ENCODE measurements around the gene RAI14. TPM values are rescaled to one million over a fixed set of nuclear protein-coding genes. Genes with fewer than 3 reads are reported as not detected.
"Not testable (repeated sequence)": the region's sequence is repeated elsewhere in the genome, so short reads cannot be mapped to it uniquely, and the experiment has no call there.

The RAI14 gene
- total RNA-seq, 4 donors from 2014 or later = 24.2 to 40.1 (median 28.0) TPM

GRCh38 chr5:34826347-34826746 lies 170.2 kb downstream of the RAI14 start:
- Histone ChIP-seq H3K27me3 (no peaks in the 10 kb centered on the region), H3K9me3 (no peaks in the 10 kb centered on the region), H3K27ac (no peak overlapping the region), H3K4me3 (no peak overlapping the region), H3K36me3 (peaks cover 62% of the 10 kb centered on the region), H3K4me1 (no peaks in the 10 kb centered on the region)
- TF ChIP-seq EP300 (IDR thresholded peaks at IDR 0.05) (no peak), POLR2A (IDR thresholded peaks at IDR 0.05) (no peak)
- no peak for DNase-seq (ENCODE audit: low spot score in 2 of 2)
- WGBS = 82% methylated on average over 6 of the region's 6 CpGs

DNA sequence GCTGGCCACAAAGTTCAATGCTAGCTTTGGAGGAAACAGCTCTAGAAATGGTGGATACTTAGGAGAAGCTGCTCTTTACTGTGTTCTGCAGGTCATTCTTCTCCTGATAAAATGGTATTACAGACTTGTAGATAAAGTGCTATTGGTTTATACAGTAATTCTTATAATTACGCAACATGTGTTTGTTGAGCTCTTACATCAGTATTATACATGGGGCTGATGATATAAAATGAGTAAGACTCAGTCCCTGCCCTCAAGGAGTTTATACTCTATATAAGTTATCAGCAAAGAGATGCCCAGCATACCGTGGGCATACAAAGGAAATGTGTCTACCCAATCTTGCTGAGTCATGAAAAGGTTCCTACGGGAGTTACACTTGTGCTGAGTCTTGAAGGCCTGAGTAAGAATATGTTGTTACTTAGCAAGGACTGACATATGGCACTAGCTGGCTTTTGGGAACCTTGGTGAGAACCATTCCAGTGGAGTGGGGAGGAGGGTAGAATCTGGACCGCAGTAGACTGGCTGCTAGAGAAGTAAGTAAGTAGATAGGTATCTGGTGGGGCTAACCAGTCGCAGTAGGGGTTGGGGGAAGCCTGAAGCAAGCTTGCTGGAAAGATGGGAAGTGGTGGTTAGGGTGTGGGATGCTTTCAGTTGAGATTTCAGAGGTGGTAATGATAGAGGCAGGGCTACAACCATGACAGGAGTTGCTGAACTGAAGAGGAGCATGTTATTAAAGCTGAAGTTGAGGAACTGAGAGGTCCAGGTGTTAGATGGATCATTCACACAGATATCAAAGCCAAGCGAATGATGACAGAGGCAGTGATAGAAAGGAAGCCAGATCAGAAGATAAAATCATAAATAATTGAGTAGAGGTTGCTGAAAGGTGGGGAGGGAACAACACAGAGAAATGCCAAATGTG lies 171.7 kb downstream of the RAI14 start:
- Histone ChIP-seq H3K4me3 (no peak overlapping the region), H3K27me3 (no peaks in the 10 kb centered on the region), H3K27ac (no peak overlapping the region), H3K4me1 (no peaks in the 10 kb centered on the region), H3K9me3 (no peaks in the 10 kb centered on the region), H3K36me3 (peaks cover 59% of the 10 kb centered on the region)
- TF ChIP-seq POLR2AphosphoS5 (IDR thresholded peaks at IDR 0.05) (no peak), EP300 (IDR thresholded peaks at IDR 0.05) (no peak), POLR2A (IDR thresholded peaks at IDR 0.05) (no peak), CTCF (IDR thresholded peaks at IDR 0.05) (no peak)
- no peak for DNase-seq (ENCODE audit: low spot score in 2 of 2)
- 91% methylated on average over 6 of the region's 6 CpGs for WGBS

- H3K36me3 ChIP-seq = peaks cover 42% of the 10 kb centered on the region
- DNase-seq (ENCODE audit: low spot score in 2 of 2); H3K27me3 ChIP-seq; H3K27ac ChIP-seq; H3K4me3 ChIP-seq; H3K9me3 ChIP-seq; H3K4me1 ChIP-seq: not testable (repeated sequence)
- 61% methylated on average over 6 of the region's 7 CpGs for WGBS
These were observed 174.7 kb downstream of the RAI14 start for GRCh38 chr5:34830827-34831226.

GRCh38 chr5:34831303-34831702 lies 175.2 kb downstream of the RAI14 start:
- no peak overlapping the region for H3K27ac ChIP-seq

GRCh38 chr5:34832568-34832967 lies 176.4 kb downstream of the RAI14 start:
- TF ChIP-seq CTCF (IDR thresholded peaks at IDR 0.05) = no peak
- no peak for TF ChIP-seq POLR2AphosphoS5 (IDR thresholded peaks at IDR 0.05)
- no peak for TF ChIP-seq EP300 (IDR thresholded peaks at IDR 0.05)
- no peak for TF ChIP-seq POLR2A (IDR thresholded peaks at IDR 0.05)

More at GRCh38 chr5:34831303-34831702, 175.2 kb downstream of the RAI14 start:
- peaks cover 39% of the 10 kb centered on the region for H3K36me3 ChIP-seq
- no peaks in the 10 kb centered on the region for H3K9me3 ChIP-seq
- H3K4me1 ChIP-seq = no peaks in the 10 kb centered on the region
- no peak overlapping the region for H3K4me3 ChIP-seq
- no peak for DNase-seq (ENCODE audit: low spot score in 2 of 2)
- H3K27me3 ChIP-seq = no peaks in the 10 kb centered on the region
- TF ChIP-seq EP300 (IDR thresholded peaks at IDR 0.05) (no peak), POLR2A (IDR thresholded peaks at IDR 0.05) (no peak), POLR2AphosphoS5 (IDR thresholded peaks at IDR 0.05) (no peak), CTCF (IDR thresholded peaks at IDR 0.05) (no peak)

DNA sequence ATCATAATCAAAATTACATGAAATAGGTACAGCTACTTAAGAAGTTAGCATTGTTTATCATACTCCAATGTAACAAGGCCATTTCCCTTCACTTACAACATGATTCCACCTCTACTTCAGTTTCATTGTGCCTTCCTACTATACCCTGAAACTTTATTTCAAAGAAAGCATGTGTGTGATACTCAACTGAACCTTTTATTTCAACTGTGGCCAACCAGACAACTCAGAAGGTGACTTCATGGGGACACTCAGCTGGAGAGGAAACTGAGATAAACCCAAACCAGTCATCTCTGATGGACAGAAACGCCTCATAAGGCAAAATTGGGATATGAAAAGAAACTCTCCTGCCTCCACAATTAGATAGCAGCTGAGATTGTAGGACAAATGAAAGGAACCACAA lies 177.0 kb downstream of the RAI14 start:
- no peak overlapping the region for H3K27ac ChIP-seq
- H3K9me3 ChIP-seq = no peaks in the 10 kb centered on the region
- H3K4me3 ChIP-seq = no peak overlapping the region
- no peaks in the 10 kb centered on the region for H3K27me3 ChIP-seq
- DNase-seq (ENCODE audit: low spot score in 2 of 2) = no peak
- no peak for TF ChIP-seq POLR2A (IDR thresholded peaks at IDR 0.05)
- no peak for TF ChIP-seq CTCF (IDR thresholded peaks at IDR 0.05)
- TF ChIP-seq POLR2AphosphoS5 (IDR thresholded peaks at IDR 0.05) = no peak
- TF ChIP-seq EP300 (IDR thresholded peaks at IDR 0.05) = no peak
- H3K36me3 ChIP-seq = peaks cover 21% of the 10 kb centered on the region
- 92% methylated on average over 1 of the region's 1 CpG for WGBS
- no peaks in the 10 kb centered on the region for H3K4me1 ChIP-seq

More at GRCh38 chr5:34832568-34832967, 176.4 kb downstream of the RAI14 start:
- WGBS = 87% methylated on average over 5 of the region's 5 CpGs
- no peaks in the 10 kb centered on the region for H3K27me3 ChIP-seq
- no peaks in the 10 kb centered on the region for H3K9me3 ChIP-seq
- no peak overlapping the region for H3K4me3 ChIP-seq
- no peak for DNase-seq (ENCODE audit: low spot score in 2 of 2)
- H3K27ac ChIP-seq = no peak overlapping the region
- peaks cover 27% of the 10 kb centered on the region for H3K36me3 ChIP-seq
- H3K4me1 ChIP-seq = no peaks in the 10 kb centered on the region
